Right cardiac atrium (tissue), 5 donors: ENCODE measurements around the gene CLDN9. TPM values are rescaled to one million over a fixed set of nuclear protein-coding genes. Genes with fewer than 3 reads are reported as not detected.
A peak's percentile ranks its signal among the peaks of the same experiment; 100 is the strongest.

ENCODE experiments used
- ATAC-seq, 2 donors: fragments of 200-7000 bp; cut with Tn5 transposase; one replicate each; pipeline versions ENCODE4 v1.8.0 to v1.9.1; 2020; ENCODE audit warnings: moderate library complexity in 2 of 2, mild to moderate bottlenecking in 1 of 2
- DNase-seq, 3 donors: peaks; one replicate each; pipeline ENCODE4 v3.0.0-alpha.2; 2020
- H3K27ac ChIP-seq: one replicate; pipeline ENCODE4 v1.5.1; 2013; ENCODE audit warnings: mild to moderate bottlenecking, low read length, control low read depth, moderate library complexity
- H3K27me3 ChIP-seq: one replicate; pipeline ENCODE4 v1.6.1; 2013; ENCODE audit not compliant: control insufficient read depth, insufficient read depth
- H3K4me1 ChIP-seq: one replicate; pipeline ENCODE4 v1.6.1; 2013; ENCODE audit warnings: low read length; ENCODE audit not compliant: control insufficient read depth, insufficient read depth
- H3K4me3 ChIP-seq: one replicate; pipeline ENCODE4 v1.5.1; 2013; ENCODE audit warnings: low read length, control low read depth
- H3K9me3 ChIP-seq: one replicate; pipeline ENCODE4 v1.6.1; 2013; ENCODE audit warnings: low read length; ENCODE audit not compliant: control insufficient read depth
- WGBS: extraction: QIAGEN DNeasy Blood & Tissue Kit; methylation state at CpG from one replicate; pipeline ENCODE4 v1.1.7; 2013; 5-methylcytosine and 5-hydroxymethylcytosine counted together
- intact Hi-C, 4 donors: fragments of 100-400 bp; cut with DNase I; formaldehyde crosslinking; loops; one replicate each; pipeline versions ENCODE4 v1.11.0 to v1.14.0; 2022 to 2023
- polyA plus RNA-seq: library from polyadenylated mRNA; stranded (reverse); fragments of 200-250 nt; gene quantifications from one replicate; pipeline ENCODE4 v1.2.3, GENCODE V29; 2013
- total RNA-seq, 4 donors: library from RNA; stranded (reverse); fragmentation: NEBNext Ultra II Directional; extraction: Animal tissue kit (Norgen Biotek cat#: 25700); gene quantifications; one replicate each; pipeline ENCODE4 v1.2.1, GENCODE V29; 2021
- donor health status: healthy with polysubstance abuse.
- donor health status: DM: no; HTN: yes; CAD: no.
- donor health status: DM: no; HTN: no; CAD: no.
- donor health status: DM: no; HTN: yes; CAD: no; lungs with severe emphysema.
- donor health status: DM: yes; HTN: yes; CAD: no.

Gene CLDN9
- total and polyA plus RNA-seq, 5 donors: 0.14 to 0.46 (median 0.32) TPM

DNA sequence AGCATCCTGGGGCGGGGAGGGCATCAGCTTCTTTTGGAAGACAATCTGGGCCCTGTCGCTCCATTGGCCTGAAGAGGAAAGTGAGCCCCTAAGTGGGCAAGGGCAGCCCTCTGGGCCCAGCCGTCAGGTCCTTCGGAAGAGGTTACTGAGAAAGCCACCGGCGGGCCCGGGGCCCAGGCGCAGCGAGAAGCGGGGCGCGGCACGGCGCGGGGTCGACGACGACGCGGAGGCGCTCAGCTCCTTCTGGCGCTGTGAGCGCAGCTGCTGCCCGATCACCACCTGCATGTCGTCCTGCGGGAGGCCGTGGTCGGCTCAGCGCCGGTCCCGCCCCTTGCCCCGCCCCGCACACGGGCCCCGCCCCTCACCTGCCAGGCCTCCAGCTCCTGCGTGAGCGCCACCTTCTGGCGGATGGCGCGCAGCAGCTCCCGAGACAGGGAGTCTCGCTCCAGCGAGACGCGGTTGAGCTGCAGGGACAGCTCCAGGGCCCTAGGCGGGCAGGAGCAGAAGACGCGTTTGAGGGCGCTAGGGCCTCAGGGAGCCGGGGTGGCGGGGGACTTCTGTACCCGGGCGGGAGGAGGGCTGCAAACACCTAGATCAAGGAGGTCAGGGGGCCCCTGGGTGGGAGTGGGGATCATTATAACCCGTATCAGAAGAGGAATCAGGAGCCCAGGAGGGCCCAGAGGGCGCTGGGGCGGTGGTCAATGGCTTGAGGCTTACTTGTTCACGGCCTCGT, 15.4 kb downstream of the CLDN9 start:
- Histone ChIP-seq H3K4me3 (no peak overlapping the region), H3K27ac (no peak overlapping the region), H3K27me3 (no peaks in the 10 kb centered on the region), H3K4me1 (peaks cover 1% of the 10 kb centered on the region), H3K9me3 (no peaks in the 10 kb centered on the region)
- intact Hi-C loops: no loop called here
- peak; percentile 9 to 23 for ATAC-seq
- 27% methylated on average over 58 of the region's 58 CpGs for WGBS
- peak; percentile 74 to 93 (median 92) for DNase-seq

DNA sequence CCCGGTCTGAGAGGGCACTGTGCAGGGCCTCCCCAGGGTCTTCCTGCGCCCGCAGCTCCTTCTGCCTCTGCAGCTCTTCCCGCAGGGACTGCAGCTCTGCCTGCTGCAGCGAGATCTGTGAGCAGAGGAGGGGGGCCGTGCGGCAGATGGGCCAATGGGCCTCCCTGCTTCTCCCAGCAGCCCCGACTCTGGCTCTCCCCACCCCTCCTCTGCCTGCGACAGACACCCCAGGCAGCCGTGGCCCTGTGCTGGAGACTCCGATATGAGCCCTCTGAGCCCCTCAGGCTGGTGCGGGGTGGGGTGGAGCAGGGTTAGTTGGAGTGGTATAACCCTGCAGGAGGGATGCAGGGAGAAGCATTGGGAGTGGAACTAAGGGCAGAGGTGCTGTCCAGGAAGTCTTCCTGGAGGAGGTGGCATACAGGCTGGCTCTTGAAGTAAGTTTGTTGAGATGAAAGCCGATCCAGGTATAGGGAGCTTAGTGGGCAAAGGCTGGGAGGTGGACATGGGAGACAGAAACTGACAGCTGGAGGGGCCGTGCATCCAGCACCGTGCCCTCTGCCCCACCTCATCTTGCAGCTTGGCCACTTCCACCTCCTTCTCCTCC, 16.1 kb downstream of the CLDN9 start:
- intact Hi-C loops: no loop called here
- WGBS: 26% methylated on average over 15 of the region's 15 CpGs
- no peak overlapping the region for H3K4me3 ChIP-seq

DNA sequence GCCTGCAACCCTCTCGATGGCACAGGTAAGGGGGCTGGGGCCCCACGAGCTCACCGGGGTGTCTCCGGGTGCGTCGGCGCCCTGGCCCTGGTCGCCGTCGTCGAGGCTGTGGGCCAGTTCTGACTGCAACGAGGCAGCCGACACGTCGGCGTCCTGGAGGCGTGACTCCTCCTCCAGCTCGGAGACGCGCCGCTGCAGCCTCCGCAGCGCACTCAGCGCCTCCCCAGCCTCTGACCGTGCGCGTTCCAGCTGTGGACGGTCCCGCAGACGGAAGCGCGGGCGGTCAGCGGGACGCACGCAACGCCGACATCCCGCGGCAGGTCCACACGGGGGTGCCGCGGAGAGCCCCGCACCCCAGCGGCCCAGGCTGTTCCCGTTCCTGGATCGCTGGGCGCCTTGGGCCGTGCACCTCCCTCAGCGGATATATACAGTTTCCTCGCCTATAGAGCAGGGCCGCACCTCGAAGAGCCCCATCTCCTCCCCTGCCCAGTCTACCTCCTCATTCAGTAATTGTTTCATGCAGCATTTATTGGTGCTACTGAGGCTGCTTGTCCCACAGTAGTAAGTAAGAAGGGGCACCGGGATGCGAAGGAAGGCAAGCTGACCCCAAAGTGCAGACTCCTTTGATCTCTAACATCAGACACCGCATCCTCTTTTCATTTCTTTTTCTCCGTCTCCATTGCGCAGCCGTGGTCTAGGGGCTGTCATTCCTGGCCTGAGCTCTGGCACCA, 16.9 kb downstream of the CLDN9 start:
- intact Hi-C loops: no loop called here
- WGBS: 11% methylated on average over 59 of the region's 59 CpGs
- H3K27ac ChIP-seq: no peak overlapping the region
- H3K4me3 ChIP-seq: no peak overlapping the region
- no peaks in the 10 kb centered on the region for H3K27me3 ChIP-seq
- DNase-seq (peak in 1 of 3 donors; percentile 75), ATAC-seq (peak in 1 of 2 donors; percentile 10)
- no peaks in the 10 kb centered on the region for H3K9me3 ChIP-seq
- no peaks in the 10 kb centered on the region for H3K4me1 ChIP-seq

More for the DNA sequence above, 16.1 kb downstream of the CLDN9 start:
- Histone ChIP-seq H3K4me1 (no peaks in the 10 kb centered on the region), H3K27ac (no peak overlapping the region), H3K27me3 (no peaks in the 10 kb centered on the region), H3K9me3 (no peaks in the 10 kb centered on the region)
- ATAC-seq (no peak), DNase-seq (no peak)

DNA sequence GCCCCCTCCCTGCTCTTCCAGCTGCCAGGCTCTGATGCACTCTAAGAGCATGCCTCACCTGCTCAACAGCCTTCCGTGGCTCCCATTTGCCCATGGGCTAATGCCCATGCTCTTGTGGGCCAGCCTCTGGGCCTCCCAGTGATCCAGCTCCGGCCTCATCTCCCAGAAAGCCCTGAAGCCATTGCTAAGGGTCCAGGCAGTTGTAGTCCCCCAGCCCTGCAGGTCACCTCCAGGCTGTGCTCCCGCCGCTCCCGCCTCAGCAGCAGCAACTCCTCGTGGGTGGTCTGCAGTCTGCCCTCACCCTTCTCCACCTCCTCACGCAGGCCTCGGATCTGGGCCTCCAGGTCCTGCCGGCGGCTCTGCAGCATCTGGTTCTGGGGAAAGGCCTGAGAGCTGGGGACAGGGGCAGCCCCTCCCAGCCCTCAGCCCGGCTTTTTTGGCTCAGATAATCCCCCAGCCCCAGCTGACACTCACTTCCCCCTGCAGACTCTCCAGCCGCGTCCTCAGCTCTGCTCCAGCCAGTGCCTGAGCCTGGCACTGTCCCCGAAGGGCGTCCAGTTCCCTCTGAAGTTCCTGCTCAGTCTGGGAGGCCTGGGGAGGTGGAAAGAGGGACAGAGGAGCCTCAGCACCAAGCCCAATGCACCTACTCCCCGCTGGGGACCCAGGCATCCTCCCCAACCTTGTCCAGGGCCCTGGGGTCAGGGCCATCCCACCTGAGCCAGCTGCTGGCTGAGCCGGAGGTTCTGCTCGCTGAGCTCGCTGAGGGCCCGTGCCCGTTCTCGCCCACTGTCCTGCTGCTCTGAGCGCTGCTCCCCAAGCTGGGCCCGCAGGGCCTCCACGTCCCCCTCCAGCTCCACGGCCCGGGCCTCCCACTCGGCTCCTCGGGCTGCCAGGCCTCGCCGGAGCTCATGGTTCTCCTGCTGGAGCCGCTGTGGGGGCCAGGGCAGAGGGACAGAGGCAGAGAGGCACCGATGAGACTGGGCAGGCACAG, 17.8 kb downstream of the CLDN9 start:
- no peaks in the 10 kb centered on the region for H3K27me3 ChIP-seq
- ATAC-seq: no peak
- H3K27ac ChIP-seq: no peak overlapping the region
- no peak overlapping the region for H3K4me3 ChIP-seq
- no peaks in the 10 kb centered on the region for H3K9me3 ChIP-seq
- DNase-seq: no peak
- intact Hi-C loops: no loop called here
- no peaks in the 10 kb centered on the region for H3K4me1 ChIP-seq
- 82% methylated on average over 33 of the region's 33 CpGs for WGBS

DNA sequence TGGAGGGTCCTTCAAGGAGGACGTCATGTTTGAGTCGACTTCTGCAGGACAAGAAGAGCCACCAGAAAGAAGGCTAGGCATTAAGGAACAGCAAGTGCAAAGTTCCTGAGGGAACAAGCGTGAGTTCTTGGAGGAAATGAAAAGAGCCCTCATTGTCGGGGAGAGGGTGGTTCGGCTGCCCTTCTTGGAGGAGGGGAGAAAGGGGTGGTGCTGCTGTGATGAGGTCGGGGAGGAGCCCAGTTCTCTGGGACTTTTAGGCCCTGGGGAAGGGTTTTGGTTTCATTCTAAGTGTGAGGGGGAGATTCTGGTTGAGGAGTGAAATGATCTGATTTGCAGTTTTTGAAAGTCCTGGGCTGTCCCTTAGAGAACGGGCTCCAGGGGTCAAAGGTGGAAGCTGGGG, 19.9 kb downstream of the CLDN9 start:
- no peaks in the 10 kb centered on the region for H3K4me1 ChIP-seq
- ATAC-seq (no peak), DNase-seq (peak in 1 of 3 donors; percentile 5)
- H3K27me3 ChIP-seq: no peaks in the 10 kb centered on the region
- no peaks in the 10 kb centered on the region for H3K9me3 ChIP-seq
- no peak overlapping the region for H3K27ac ChIP-seq
- H3K4me3 ChIP-seq: no peak overlapping the region
- 41% methylated on average over 7 of the region's 7 CpGs for WGBS
- intact Hi-C loops: no loop called here

DNA sequence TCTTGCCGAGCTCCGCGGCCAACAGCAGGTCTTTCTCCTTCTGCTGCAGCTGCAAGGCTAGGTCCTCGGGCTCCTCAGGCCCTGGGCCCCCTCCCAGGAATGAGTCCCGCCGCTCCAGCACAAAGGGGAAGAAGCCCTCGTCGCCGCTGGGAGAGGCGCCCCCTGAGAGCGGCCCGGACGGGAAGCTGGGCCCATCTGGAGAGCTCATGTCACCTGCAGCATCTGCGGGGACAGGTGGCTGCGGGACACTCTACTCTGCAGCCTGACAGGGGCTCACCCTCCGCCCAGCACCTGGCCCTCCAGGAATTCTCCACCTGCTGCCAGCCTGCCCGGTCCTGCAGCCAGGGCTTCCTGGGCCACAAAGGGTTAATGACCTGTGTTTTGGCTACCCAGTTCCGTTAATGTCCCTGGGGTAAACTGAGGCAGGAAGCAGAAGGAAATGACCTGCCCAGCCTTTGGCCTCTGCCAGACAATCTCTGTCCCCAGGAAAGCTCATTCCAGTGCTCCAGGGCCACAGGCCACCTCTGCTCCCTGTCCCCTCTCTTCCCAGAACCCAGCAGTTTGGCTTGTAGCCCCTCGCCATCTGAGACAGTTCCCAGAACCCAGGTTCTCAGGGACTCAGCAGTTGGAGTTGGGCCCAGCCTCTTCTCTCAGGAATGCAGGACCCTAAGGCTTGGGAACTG, 22.7 kb downstream of the CLDN9 start:
- Histone ChIP-seq H3K27ac (no peak overlapping the region), H3K27me3 (no peaks in the 10 kb centered on the region), H3K4me3 (no peak overlapping the region), H3K4me1 (no peaks in the 10 kb centered on the region), H3K9me3 (no peaks in the 10 kb centered on the region)
- intact Hi-C loops: no loop called here
- 40% methylated on average over 19 of the region's 19 CpGs for WGBS
- DNase-seq (peak in 1 of 3 donors; percentile 34), ATAC-seq (no peak)

DNA sequence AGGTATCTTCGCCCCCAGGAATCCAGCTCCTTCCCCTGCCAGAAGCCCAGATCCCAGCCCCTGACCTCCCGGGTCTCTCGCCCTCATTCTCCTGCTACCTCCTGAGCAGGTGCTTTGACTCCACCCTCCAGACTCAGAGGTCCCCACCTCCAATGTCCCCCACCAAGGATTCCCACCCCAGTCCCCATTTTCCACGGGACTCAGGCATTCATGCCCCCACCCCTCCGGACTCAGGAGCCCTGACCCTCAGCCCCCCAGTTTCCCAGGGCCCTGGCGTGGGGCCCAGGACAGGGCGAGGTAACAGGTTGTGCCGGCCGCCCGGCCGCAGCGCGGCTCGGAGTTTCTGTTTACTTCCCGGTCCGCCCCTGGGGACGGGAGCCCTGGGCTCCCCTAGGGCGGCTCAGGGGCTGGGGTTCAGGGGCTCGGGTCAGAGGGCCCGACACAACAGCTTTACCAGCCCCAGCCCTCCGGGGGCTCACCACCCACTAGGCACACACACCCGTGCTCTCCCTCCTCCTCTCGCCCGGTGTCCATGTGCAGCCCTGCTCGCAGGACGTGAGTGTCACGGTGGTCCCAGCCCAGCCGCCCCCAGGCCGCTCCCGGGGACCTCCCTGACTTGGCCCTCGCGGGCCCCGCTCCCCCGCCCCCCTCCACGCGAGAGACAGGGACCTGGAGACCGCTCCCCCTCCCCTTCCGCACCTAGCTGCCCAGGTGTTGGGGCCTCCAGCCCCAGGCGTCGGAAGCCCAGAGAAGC, 23.4 kb downstream of the CLDN9 start:
- Histone ChIP-seq H3K4me3 (no peak overlapping the region), H3K27me3 (no peaks in the 10 kb centered on the region), H3K9me3 (no peaks in the 10 kb centered on the region), H3K27ac (no peak overlapping the region), H3K4me1 (no peaks in the 10 kb centered on the region)
- ATAC-seq (peak in 1 of 2 donors; percentile 6), DNase-seq (peak in 1 of 3 donors; percentile 39)
- 3% methylated on average over 40 of the region's 40 CpGs for WGBS
- intact Hi-C loops: no loop called here

DNA sequence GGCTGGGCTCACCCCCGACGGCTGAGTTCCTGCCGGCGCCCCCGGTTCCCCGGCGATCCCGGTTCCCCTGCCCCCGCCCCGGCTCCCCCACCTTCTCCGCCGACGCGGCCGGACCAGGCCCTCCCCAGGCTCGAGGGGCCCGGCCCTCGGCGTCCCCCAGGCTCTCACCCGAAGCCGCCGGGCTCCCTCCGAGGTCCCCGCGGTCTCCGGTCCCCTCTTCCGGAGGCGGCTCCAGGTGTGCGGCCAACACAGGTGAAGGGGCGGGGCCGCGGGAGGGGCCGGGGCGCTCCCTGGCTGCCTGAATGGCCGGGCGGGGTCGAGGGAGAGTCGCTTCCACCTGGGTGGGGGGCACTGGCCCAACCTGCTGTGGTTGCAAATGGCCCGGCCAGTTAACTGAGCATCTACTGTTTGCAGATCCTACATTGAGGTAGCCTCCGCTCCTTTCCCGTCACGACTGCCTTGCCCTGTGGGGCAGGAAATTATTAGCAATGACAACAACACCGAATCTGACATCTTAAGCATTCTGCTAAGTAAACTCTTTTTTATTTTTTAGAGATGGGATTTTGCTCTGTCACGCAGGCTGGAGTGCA, 24.1 kb downstream of the CLDN9 start, which contains the start of gene BICDL2:
Gene BICDL2, minus strand, starts transcription at position 219 of the 590 bp plus-strand sequence. CDS start 1,448 bp downstream, outside the sequence.
- Histone ChIP-seq H3K4me1 (no peaks in the 10 kb centered on the region), H3K4me3 (no peak within 1 kb of the TSS), H3K9me3 (no peaks in the 10 kb centered on the region), H3K27ac (no peak within 1 kb of the TSS), H3K27me3 (no peaks in the 10 kb centered on the region)
- 6% methylated on average over 44 of the region's 44 CpGs for WGBS
- DNase-seq (no peak), ATAC-seq (no peak)
- intact Hi-C loops: no loop called here

DNA sequence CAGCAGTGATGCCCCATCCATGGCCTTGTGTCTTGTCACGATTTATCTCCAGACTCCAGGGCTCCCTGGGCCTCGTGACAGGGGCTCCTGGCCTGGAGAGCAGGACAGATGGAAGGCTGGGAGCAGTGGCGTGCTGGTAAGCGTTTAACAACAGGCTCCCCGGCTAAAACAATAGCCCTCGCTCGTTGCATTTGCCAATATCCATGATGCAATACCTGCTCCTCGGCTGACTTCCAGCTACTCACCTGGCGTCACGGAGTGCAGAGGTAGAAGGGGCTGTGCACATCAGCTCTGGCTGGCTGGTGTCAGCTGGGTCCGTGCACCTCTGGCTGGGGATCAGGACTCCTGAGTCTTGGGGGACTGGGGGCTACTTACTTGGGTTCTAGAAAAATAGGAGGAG, 25.5 kb downstream of the CLDN9 start:
- 41% methylated on average over 11 of the region's 11 CpGs for WGBS
- Histone ChIP-seq H3K4me3 (no peak overlapping the region), H3K4me1 (no peaks in the 10 kb centered on the region), H3K9me3 (no peaks in the 10 kb centered on the region), H3K27me3 (no peaks in the 10 kb centered on the region), H3K27ac (no peak overlapping the region)
- ATAC-seq (no peak), DNase-seq (peak in 1 of 3 donors; percentile 22)
- intact Hi-C loops: no loop called here
